WERI-Rb-1 (cell line): Measurements from ENCODE around the gene KRTAP5-8.

Experiments
- DNase-seq: peaks from one replicate; pipeline ENCODE4 v3.0.0-alpha.2; 2020
- H3K27ac ChIP-seq: fragments of 250-450 bp; sonication (Bioruptor Pico); 2 replicates; pipeline ENCODE4 v1.5.1; 2020; ENCODE audit warnings: mild to moderate bottlenecking, moderate library complexity
- H3K27me3 ChIP-seq: fragments of 250-450 bp; sonication (Bioruptor Pico); 2 replicates; pipeline ENCODE4 v1.5.1; 2021; ENCODE audit warnings: mild to moderate bottlenecking, low read depth, moderate library complexity; ENCODE audit not compliant: insufficient read depth, severe bottlenecking
- H3K36me3 ChIP-seq: fragments of 250-450 bp; sonication (Bioruptor Pico); 2 replicates; pipeline ENCODE4 v1.5.1; 2020; ENCODE audit warnings: mild to moderate bottlenecking, moderate library complexity
- H3K4me3 ChIP-seq: 2 replicates; pipeline ENCODE4 v1.5.1; 2011; ENCODE audit warnings: low read depth, mild to moderate bottlenecking, control low read depth, low read length
- H3K9me3 ChIP-seq: fragments of 250-450 bp; sonication (Bioruptor Pico); 2 replicates; pipeline ENCODE4 v1.5.1; 2021; ENCODE audit warnings: mild to moderate bottlenecking, moderate library complexity; ENCODE audit not compliant: severe bottlenecking
- TF ChIP-seq, protein P1 (sequence below): IDR thresholded peaks from 2 replicates; pipeline ENCODE4 v1.5.1; 2011; ENCODE audit warnings: low read depth, mild to moderate bottlenecking, control low read depth, inconsistent platforms, low read length

Gene KRTAP5-8

DNA sequence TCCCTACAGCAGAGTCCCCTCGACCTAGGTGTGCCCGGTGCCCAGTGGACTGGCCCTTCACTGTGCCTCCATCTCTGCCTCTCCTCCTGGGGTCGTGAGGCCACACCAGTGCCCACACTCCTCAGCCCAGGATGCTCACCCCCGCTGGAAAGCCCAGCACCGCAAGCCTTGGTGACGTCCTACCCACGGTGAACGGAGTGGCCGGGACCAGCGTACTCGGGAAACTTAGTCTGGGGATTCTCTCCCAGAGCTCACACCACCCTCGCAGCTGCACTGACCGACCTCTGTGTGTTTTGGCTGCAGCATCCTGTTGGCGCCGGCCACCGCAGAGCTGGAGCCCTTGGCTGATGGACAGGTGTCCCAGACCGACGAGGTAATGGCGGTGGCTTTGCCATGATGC, 46.3 kb upstream of the KRTAP5-8 start:
- TF ChIP-seq, protein P1, sequence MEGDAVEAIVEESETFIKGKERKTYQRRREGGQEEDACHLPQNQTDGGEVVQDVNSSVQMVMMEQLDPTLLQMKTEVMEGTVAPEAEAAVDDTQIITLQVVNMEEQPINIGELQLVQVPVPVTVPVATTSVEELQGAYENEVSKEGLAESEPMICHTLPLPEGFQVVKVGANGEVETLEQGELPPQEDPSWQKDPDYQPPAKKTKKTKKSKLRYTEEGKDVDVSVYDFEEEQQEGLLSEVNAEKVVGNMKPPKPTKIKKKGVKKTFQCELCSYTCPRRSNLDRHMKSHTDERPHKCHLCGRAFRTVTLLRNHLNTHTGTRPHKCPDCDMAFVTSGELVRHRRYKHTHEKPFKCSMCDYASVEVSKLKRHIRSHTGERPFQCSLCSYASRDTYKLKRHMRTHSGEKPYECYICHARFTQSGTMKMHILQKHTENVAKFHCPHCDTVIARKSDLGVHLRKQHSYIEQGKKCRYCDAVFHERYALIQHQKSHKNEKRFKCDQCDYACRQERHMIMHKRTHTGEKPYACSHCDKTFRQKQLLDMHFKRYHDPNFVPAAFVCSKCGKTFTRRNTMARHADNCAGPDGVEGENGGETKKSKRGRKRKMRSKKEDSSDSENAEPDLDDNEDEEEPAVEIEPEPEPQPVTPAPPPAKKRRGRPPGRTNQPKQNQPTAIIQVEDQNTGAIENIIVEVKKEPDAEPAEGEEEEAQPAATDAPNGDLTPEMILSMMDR = no peak
- Histone ChIP-seq H3K27me3 (no peaks in the 10 kb centered on the region), H3K27ac (no peak overlapping the region), H3K36me3 (peaks cover 3% of the 10 kb centered on the region; the same call in 1 of the 2 replicates), H3K4me3 (no peak overlapping the region), H3K9me3 (no peaks in the 10 kb centered on the region)
- DNase-seq = no peak

DNA sequence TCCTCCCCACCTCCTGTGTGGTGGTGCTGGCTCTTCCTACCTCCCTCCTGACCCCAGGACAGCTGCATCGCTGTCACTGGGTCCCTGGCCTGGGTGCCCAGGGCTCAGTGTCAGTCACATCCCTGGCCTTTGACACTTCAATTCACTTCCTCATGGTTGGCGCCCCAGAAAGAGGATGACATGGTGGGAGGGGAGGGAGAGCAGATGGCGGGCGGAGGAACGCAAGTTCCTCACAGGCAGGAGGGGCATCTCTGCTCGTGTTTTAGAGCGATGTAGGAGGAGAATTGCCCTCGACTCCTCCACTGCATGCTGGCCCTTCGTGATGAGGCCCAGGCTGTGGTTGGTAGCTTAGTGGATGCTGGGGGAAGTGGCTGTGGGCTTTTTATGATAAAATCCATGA, 45.9 kb upstream of the KRTAP5-8 start:
- TF ChIP-seq, protein P1 = no peak
- Histone ChIP-seq H3K9me3 (no peaks in the 10 kb centered on the region), H3K27me3 (no peaks in the 10 kb centered on the region), H3K36me3 (peaks cover 3% of the 10 kb centered on the region; the same call in 1 of the 2 replicates), H3K27ac (no peak overlapping the region), H3K4me3 (no peak overlapping the region)
- no peak for DNase-seq

DNA sequence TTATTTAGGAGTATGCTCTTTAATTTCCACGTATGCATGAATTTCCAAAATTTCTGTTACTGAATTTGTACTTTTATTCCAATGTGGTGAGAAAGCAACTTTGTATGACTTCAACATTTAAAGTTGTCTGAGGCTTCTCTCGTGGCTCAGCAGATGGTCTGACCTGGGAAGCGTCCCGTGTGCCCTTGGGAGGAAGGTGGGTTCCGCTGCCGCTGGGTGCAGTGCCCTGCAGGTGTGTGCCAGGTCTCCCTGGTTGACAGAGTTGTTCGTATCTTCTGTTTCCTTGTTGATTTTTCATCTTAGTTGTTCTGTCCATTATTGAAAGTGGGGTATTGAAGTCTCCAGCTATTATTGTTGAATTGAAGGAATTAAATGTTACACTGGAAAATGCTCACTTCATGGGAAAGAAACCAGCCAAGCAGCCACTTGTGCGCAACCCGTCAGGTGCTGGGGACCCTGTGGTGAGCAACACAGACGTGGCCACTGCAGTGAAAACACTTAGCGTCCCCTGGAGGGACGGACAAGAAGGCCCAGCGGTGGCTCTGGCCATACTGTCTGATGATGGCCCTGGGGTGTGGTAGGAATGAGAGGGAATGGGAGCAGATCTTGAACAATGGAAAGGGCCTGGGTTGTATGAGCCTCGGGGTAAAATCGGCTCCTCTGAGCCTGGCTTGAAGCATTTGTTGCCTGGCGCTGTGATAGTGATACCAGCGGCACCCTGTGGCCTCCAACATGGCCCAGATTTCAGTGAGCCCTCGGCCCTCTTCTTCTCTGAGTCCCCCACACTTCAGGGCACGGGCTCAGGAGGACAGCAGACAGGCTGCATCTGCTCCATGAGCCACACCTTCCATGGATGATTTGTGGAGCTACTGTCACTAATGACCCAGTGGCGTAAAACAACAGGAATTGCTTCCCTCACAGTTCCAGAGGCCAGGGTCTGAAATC, 42.3 kb upstream of the KRTAP5-8 start:
- DNase-seq = no peak
- no peaks in the 10 kb centered on the region for H3K27me3 ChIP-seq
- peaks cover 21% of the 10 kb centered on the region for H3K36me3 ChIP-seq
- TF ChIP-seq, protein P1 = no peak
- H3K27ac ChIP-seq = no peak overlapping the region
- H3K4me3 ChIP-seq = no peak overlapping the region
- no peaks in the 10 kb centered on the region for H3K9me3 ChIP-seq

DNA sequence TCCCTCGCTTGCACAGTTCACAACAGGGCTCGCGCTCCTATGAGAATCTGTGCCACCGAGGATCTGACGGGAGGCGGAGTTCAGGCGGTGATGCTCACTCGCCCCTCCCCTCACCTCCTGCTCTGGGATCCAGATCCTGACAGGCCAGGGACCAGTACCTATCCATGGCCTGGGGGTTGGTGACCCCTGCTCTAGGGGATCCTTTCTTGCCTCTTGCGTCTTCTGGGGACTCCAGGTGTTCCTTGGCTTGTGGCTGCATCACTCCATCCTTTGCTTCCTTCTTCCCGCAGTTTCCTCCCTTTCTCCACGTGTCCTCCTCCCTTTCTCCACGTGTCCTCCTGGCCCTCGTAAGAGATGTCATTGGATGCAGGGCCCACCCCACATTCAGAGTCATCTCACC, 41.4 kb upstream of the KRTAP5-8 start:
- no peak overlapping the region for H3K27ac ChIP-seq
- no peaks in the 10 kb centered on the region for H3K27me3 ChIP-seq
- TF ChIP-seq, protein P1 = no peak
- peaks cover 18% of the 10 kb centered on the region for H3K36me3 ChIP-seq
- H3K4me3 ChIP-seq = no peak overlapping the region
- no peak for DNase-seq
- no peaks in the 10 kb centered on the region for H3K9me3 ChIP-seq

DNA sequence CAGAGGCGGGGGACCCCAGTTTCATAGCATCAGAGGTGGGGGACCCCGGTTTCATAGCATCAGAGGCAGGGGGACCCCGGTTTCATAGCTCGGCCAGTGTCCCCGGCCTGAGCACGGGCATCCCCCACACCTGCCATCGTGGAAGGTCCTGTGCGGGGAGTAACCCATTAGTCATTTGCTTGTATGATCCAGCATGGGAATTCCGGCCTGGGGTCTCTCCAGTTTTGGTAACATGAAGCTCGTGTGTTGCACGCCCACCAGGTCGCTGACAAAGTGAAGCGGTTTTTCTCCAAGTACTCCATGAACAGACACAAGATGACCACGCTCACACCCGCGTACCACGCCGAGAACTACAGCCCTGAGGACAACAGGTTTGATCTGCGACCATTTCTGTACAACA, 39.7 kb upstream of the KRTAP5-8 start:
- H3K27me3 ChIP-seq = no peaks in the 10 kb centered on the region
- TF ChIP-seq, protein P1 = no peak
- H3K27ac ChIP-seq = no peak overlapping the region
- DNase-seq = no peak
- no peaks in the 10 kb centered on the region for H3K9me3 ChIP-seq
- H3K4me3 ChIP-seq = no peak overlapping the region
- H3K36me3 ChIP-seq = peaks cover 18% of the 10 kb centered on the region
